Neural progenitor cell (in vitro differentiated cells): ENCODE results near the gene MRPL39.

Source experiments
- CTCF ChIP-seq: fragments of 200-600 bp; sonication (generic); IDR thresholded peaks from 2 replicates; pipeline ENCODE4 v1.5.1; 2017; ENCODE audit warnings: antibody characterized with exemption, mild to moderate bottlenecking
- EZH2phosphoT487 ChIP-seq: fragments of 200-600 bp; sonication (generic); IDR thresholded peaks from 2 replicates; pipeline ENCODE4 v1.6.1; 2017; ENCODE audit warnings: antibody characterized with exemption

GRCh38 chr21:25565272-25566211 lies 41.7 kb downstream of the MRPL39 start:
- TF ChIP-seq CTCF, result no peak
- no peak for TF ChIP-seq EZH2phosphoT487
